GM12878 (cell line): ENCODE measurements around the gene PRKAG3. TPM values are rescaled to one million over a fixed set of nuclear protein-coding genes. Genes with fewer than 3 reads are reported as not detected.

Experiments
- BCL11A ChIP-seq: IDR thresholded peaks from 2 replicates; pipeline ENCODE4 v1.6.1; 2011; ENCODE audit warnings: low read depth, low read length
- CREM ChIP-seq: IDR thresholded peaks from 2 replicates; pipeline ENCODE4 v1.6.1; 2014; ENCODE audit warnings: antibody characterized with exemption, low read depth
- JUND ChIP-seq: IDR thresholded peaks from 2 replicates; pipeline ENCODE4 v1.6.1; 2012; ENCODE audit warnings: low read depth, mild to moderate bottlenecking, low read length, improper control_type of control experiment, moderate library complexity
- NFXL1 ChIP-seq: fragments of 450-650 bp; IDR thresholded peaks from 2 replicates; pipeline ENCODE4 v1.6.1; 2017; ENCODE audit warnings: antibody characterized with exemption, mild to moderate bottlenecking, borderline replicate concordance
- POU2F2 ChIP-seq: IDR thresholded peaks from 3 replicates; pipeline ENCODE4 v1.6.1; 2011; ENCODE audit warnings: low read depth, mild to moderate bottlenecking, low read length, borderline replicate concordance
- SPI1 ChIP-seq: IDR thresholded peaks from 2 replicates; pipeline ENCODE4 v1.6.1; 2011; ENCODE audit warnings: low read depth, mild to moderate bottlenecking, low read length, moderate library complexity, borderline replicate concordance; ENCODE audit not compliant: insufficient read depth
- ZNF24 ChIP-seq: fragments of 450-650 bp; IDR thresholded peaks from 2 replicates; pipeline ENCODE4 v1.6.1; 2017; ENCODE audit warnings: antibody characterized with exemption, mild to moderate bottlenecking
- ZSCAN29 ChIP-seq: fragments of 450-650 bp; IDR thresholded peaks from 2 replicates; pipeline ENCODE4 v1.6.1; 2017; ENCODE audit warnings: mild to moderate bottlenecking, moderate library complexity
- polyA plus RNA-seq, 11 experiments: library from polyadenylated mRNA; depleted of rRNA in 4 of 11; unstranded in 6 of 11; stranded (reverse) in 5 of 11; fragments of >200 nt; fragmentation: Nextera tagmentation in 4 of 11; fragmentation: Illumina TruSeq in 1 of 11; extraction: Ambion mirVana in 4 of 11; extraction: Trizol in 1 of 11; gene quantifications; 1 replicate in 1 of 11; 2 replicates in 10 of 11; pipeline versions ENCODE4 v1.2.1 to v1.2.3, GENCODE V29; 2011 to 2016; ENCODE audit warnings: inconsistent platforms in 2 of 11, missing spikeins in 2 of 11, low read depth in 1 of 11
- total RNA-seq, 4 experiments: library from RNA; depleted of rRNA in 3 of 4; stranded (reverse); fragments of >200 nt in 3 of 4; fragmentation: Illumina TruSeq in 1 of 4; extraction: Trizol in 1 of 4; gene quantifications; 2 replicates each; pipeline versions ENCODE4 v1.2.1 to v1.2.3, GENCODE V29; 2013 to 2021
- TF ChIP-seq, protein P1 (sequence below): fragments of 450-650 bp; IDR thresholded peaks from 2 replicates; pipeline ENCODE4 v1.6.1; 2016; ENCODE audit warnings: mild to moderate bottlenecking, moderate library complexity, borderline replicate concordance

Gene PRKAG3
- total and polyA plus RNA-seq, 10 of the 15 experiments (the other 5 are each of a cell fraction or from before 2014, with no cell fraction given), result 0.04 to 0.12 (median 0.06) TPM; not detected in 7

DNA sequence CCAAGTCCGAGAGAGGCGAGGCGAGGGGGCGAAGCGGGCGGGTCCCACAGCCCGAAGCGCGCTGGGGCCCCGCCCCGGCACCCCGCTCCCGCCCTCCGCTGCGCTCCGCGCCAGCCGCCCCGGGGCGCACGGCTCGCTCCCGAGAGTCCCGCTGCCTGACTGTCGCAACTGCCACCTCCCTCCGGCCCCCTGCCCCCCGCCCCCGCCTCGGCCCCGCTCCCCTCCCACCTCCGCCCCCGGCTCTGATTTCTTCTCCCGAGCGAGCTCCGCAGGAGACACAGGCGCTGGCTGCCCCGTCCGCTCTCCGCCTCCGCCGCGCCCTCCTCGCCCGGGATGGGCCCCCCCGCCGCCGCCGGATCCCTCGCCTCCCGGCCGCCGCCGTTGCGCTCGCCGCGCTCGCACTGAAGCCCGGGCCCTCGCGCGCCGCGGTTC lies 28.0 kb upstream of the PRKAG3 start, which contains the start of gene WNT6 (continued):
- no peak for TF ChIP-seq JUND
- TF ChIP-seq, protein P1, sequence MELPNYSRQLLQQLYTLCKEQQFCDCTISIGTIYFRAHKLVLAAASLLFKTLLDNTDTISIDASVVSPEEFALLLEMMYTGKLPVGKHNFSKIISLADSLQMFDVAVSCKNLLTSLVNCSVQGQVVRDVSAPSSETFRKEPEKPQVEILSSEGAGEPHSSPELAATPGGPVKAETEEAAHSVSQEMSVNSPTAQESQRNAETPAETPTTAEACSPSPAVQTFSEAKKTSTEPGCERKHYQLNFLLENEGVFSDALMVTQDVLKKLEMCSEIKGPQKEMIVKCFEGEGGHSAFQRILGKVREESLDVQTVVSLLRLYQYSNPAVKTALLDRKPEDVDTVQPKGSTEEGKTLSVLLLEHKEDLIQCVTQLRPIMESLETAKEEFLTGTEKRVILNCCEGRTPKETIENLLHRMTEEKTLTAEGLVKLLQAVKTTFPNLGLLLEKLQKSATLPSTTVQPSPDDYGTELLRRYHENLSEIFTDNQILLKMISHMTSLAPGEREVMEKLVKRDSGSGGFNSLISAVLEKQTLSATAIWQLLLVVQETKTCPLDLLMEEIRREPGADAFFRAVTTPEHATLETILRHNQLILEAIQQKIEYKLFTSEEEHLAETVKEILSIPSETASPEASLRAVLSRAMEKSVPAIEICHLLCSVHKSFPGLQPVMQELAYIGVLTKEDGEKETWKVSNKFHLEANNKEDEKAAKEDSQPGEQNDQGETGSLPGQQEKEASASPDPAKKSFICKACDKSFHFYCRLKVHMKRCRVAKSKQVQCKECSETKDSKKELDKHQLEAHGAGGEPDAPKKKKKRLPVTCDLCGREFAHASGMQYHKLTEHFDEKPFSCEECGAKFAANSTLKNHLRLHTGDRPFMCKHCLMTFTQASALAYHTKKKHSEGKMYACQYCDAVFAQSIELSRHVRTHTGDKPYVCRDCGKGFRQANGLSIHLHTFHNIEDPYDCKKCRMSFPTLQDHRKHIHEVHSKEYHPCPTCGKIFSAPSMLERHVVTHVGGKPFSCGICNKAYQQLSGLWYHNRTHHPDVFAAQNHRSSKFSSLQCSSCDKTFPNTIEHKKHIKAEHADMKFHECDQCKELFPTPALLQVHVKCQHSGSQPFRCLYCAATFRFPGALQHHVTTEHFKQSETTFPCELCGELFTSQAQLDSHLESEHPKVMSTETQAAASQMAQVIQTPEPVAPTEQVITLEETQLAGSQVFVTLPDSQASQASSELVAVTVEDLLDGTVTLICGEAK, result no peak
- no peak for TF ChIP-seq ZNF24
- no peak for TF ChIP-seq ZSCAN29
- TF ChIP-seq NFXL1, result no peak
- no peak for TF ChIP-seq BCL11A
- no peak for TF ChIP-seq CREM
- no peak for TF ChIP-seq POU2F2
- no peak for TF ChIP-seq SPI1
